Effector memory CD4-positive, alpha-beta T cell (primary cell): ENCODE measurements around the gene MAB21L3.

Source experiments
- DNase-seq, 3 donors: peaks; one replicate each; pipeline ENCODE4 v3.0.0-alpha.2; 2020
- H3K27ac ChIP-seq: 2 replicates; pipeline ENCODE4 v1.7.0; 2013; ENCODE audit warnings: mild to moderate bottlenecking, low read length, moderate library complexity; ENCODE audit not compliant: insufficient read depth, poor library complexity, severe bottlenecking
- H3K27me3 ChIP-seq: replicated peaks from 2 replicates; pipeline ENCODE4 v1.7.0; 2013; ENCODE audit warnings: mild to moderate bottlenecking, low read length; ENCODE audit not compliant: insufficient read depth, control insufficient read depth, poor library complexity, severe bottlenecking
- H3K36me3 ChIP-seq: 2 replicates; pipeline ENCODE4 v1.7.0; 2013; ENCODE audit warnings: mild to moderate bottlenecking, low read length, moderate library complexity; ENCODE audit not compliant: control insufficient read depth, insufficient read depth
- H3K4me1 ChIP-seq: 2 replicates; pipeline ENCODE4 v1.7.0; 2013; ENCODE audit warnings: low read length, mild to moderate bottlenecking; ENCODE audit not compliant: control insufficient read depth, insufficient read depth, poor library complexity, severe bottlenecking
- H3K4me3 ChIP-seq: 2 replicates; pipeline ENCODE4 v1.7.0; 2013; ENCODE audit warnings: low read length, low read depth, mild to moderate bottlenecking; ENCODE audit not compliant: insufficient read depth, poor library complexity, severe bottlenecking
- H3K9me3 ChIP-seq: 2 replicates; pipeline ENCODE4 v1.7.0; 2013; ENCODE audit warnings: mild to moderate bottlenecking, low read length, moderate library complexity; ENCODE audit not compliant: control insufficient read depth
- total RNA-seq, 3 donors: gene quantifications; one replicate each; lab custom pipeline; 2026; lab: John Stamatoyannopoulos, UW

The MAB21L3 gene
- 0 reads per million in 3 donors for total RNA-seq

- Histone ChIP-seq H3K9me3 (no peaks in the 10 kb centered on the region), H3K36me3 (no peaks in the 10 kb centered on the region), H3K27ac (no peak within 1 kb of the TSS), H3K4me1 (no peaks in the 10 kb centered on the region), H3K4me3 (no peak within 1 kb of the TSS), H3K27me3 (no peaks in the 10 kb centered on the region)
- DNase-seq, result no peak
These were observed at the start of gene MAB21L3 for GRCh38 chr1:116110567-116111523. Gene MAB21L3 (plus strand): TSS chr1:116111399. CDS start chr1:116112616, 1,217 bp downstream.

GRCh38 chr1:116062201-116062600, 49.0 kb upstream of the MAB21L3 start:
- H3K27me3 ChIP-seq, result no peaks in the 10 kb centered on the region
- no peaks in the 10 kb centered on the region for H3K36me3 ChIP-seq
- H3K4me3 ChIP-seq, result no peak overlapping the region
- DNase-seq, result no peak
- H3K9me3 ChIP-seq, result no peaks in the 10 kb centered on the region
- no peak overlapping the region for H3K27ac ChIP-seq
- H3K4me1 ChIP-seq, result no peaks in the 10 kb centered on the region

GRCh38 chr1:116064616-116065015, 46.6 kb upstream of the MAB21L3 start:
- no peak overlapping the region for H3K27ac ChIP-seq
- no peaks in the 10 kb centered on the region for H3K9me3 ChIP-seq
- no peaks in the 10 kb centered on the region for H3K36me3 ChIP-seq
- H3K27me3 ChIP-seq, result no peaks in the 10 kb centered on the region
- no peak for DNase-seq
- no peaks in the 10 kb centered on the region for H3K4me1 ChIP-seq
- no peak overlapping the region for H3K4me3 ChIP-seq

GRCh38 chr1:116066868-116067565, 44.2 kb upstream of the MAB21L3 start:
- Histone ChIP-seq H3K36me3 (no peaks in the 10 kb centered on the region), H3K9me3 (no peaks in the 10 kb centered on the region), H3K27me3 (no peaks in the 10 kb centered on the region), H3K4me3 (no peak overlapping the region), H3K4me1 (no peaks in the 10 kb centered on the region), H3K27ac (no peak overlapping the region)
- DNase-seq, result no peak

- Histone ChIP-seq H3K4me3 (no peak overlapping the region), H3K27ac (no peak overlapping the region), H3K4me1 (no peaks in the 10 kb centered on the region), H3K36me3 (no peaks in the 10 kb centered on the region), H3K9me3 (no peaks in the 10 kb centered on the region), H3K27me3 (no peaks in the 10 kb centered on the region)
- no peak for DNase-seq
These were observed 43.7 kb upstream of the MAB21L3 start for GRCh38 chr1:116067566-116067890.

GRCh38 chr1:116075575-116075974, 35.6 kb upstream of the MAB21L3 start:
- no peaks in the 10 kb centered on the region for H3K4me1 ChIP-seq
- no peaks in the 10 kb centered on the region for H3K9me3 ChIP-seq
- no peak overlapping the region for H3K4me3 ChIP-seq
- no peaks in the 10 kb centered on the region for H3K36me3 ChIP-seq
- H3K27ac ChIP-seq, result no peak overlapping the region
- no peak for DNase-seq
- H3K27me3 ChIP-seq, result no peaks in the 10 kb centered on the region

GRCh38 chr1:116075990-116076389, 35.2 kb upstream of the MAB21L3 start:
- DNase-seq, result no peak
- Histone ChIP-seq H3K36me3 (no peaks in the 10 kb centered on the region), H3K9me3 (no peaks in the 10 kb centered on the region)

GRCh38 chr1:116076831-116077230, 34.4 kb upstream of the MAB21L3 start:
- Histone ChIP-seq H3K27ac (no peak overlapping the region), H3K27me3 (no peaks in the 10 kb centered on the region), H3K36me3 (no peaks in the 10 kb centered on the region), H3K9me3 (no peaks in the 10 kb centered on the region), H3K4me1 (no peaks in the 10 kb centered on the region), H3K4me3 (no peak overlapping the region)
- DNase-seq, result no peak

More at GRCh38 chr1:116075990-116076389, 35.2 kb upstream of the MAB21L3 start:
- H3K4me3 ChIP-seq, result no peak overlapping the region
- H3K4me1 ChIP-seq, result no peaks in the 10 kb centered on the region
- no peak overlapping the region for H3K27ac ChIP-seq
- no peaks in the 10 kb centered on the region for H3K27me3 ChIP-seq

- Histone ChIP-seq H3K27ac (no peak overlapping the region), H3K4me3 (no peak overlapping the region), H3K4me1 (no peaks in the 10 kb centered on the region), H3K36me3 (no peaks in the 10 kb centered on the region), H3K9me3 (no peaks in the 10 kb centered on the region), H3K27me3 (no peaks in the 10 kb centered on the region)
- no peak for DNase-seq
These were observed 32.4 kb upstream of the MAB21L3 start for GRCh38 chr1:116078699-116079223.

- no peaks in the 10 kb centered on the region for H3K4me1 ChIP-seq
- DNase-seq, result no peak
- H3K4me3 ChIP-seq, result no peak overlapping the region
- H3K27ac ChIP-seq, result no peak overlapping the region
- H3K27me3 ChIP-seq, result no peaks in the 10 kb centered on the region
- no peaks in the 10 kb centered on the region for H3K36me3 ChIP-seq
- H3K9me3 ChIP-seq, result peaks cover 4% of the 10 kb centered on the region
These were observed 23.6 kb upstream of the MAB21L3 start for GRCh38 chr1:116087628-116088027.
